WTC11 (cell line): ENCODE data around the gene TOM1L2. TPM values are rescaled to one million over a fixed set of nuclear protein-coding genes. Genes with fewer than 3 reads are reported as not detected.

Experiments used
- ATAC-seq: fragments of 200-7000 bp; cut with Tn5 transposase; 2 replicates; pipeline ENCODE4 v1.10.0; 2021; ENCODE audit warnings: mild to moderate bottlenecking, moderate library complexity
- CTCF ChIA-PET: fragments of 300-600 bp; sonication (Branson Sonifier 250); formaldehyde crosslinking; loops from one replicate; lab custom pipeline; 2021; ENCODE audit warnings: antibody characterized with exemption; lab: Charles Lee
- POLR2A ChIA-PET: fragments of 350-600 bp; sonication (Branson Sonifier 250); formaldehyde crosslinking; loops from one replicate; lab custom pipeline; 2021; ENCODE audit warnings: antibody characterized with exemption; lab: Charles Lee
- DNase-seq: peaks from one replicate; pipeline ENCODE4 v3.0.0; 2021; ENCODE audit warnings: low spot score
- H3K27ac Mint-ChIP-seq: 2 replicates; pipeline ENCODE4 v1.8.0; 2021; ENCODE audit warnings: mixed read lengths
- H3K27me3 Mint-ChIP-seq: 2 replicates; pipeline ENCODE4 v1.8.0; 2021; ENCODE audit warnings: low read depth, mild to moderate bottlenecking, moderate library complexity, mixed read lengths
- H3K36me3 Mint-ChIP-seq: 2 replicates; pipeline ENCODE4 v1.8.0; 2021; ENCODE audit warnings: mixed read lengths
- H3K4me1 Mint-ChIP-seq: 2 replicates; pipeline ENCODE4 v1.8.0; 2022; ENCODE audit warnings: mixed read lengths
- H3K4me3 Mint-ChIP-seq: 2 replicates; pipeline ENCODE4 v1.8.0; 2021; ENCODE audit warnings: mild to moderate bottlenecking, moderate library complexity, mixed read lengths
- H3K9me3 Mint-ChIP-seq: 2 replicates; pipeline ENCODE4 v1.8.0; 2021; ENCODE audit warnings: mixed read lengths
- FOXK1 ChIP-seq: sonication (generic); formaldehyde crosslinking; IDR thresholded peaks from 2 replicates; pipeline ENCODE4 v1.8.0; 2022; ENCODE audit warnings: mild to moderate bottlenecking, moderate library complexity, missing genetic modification reagents
- GABPB1 ChIP-seq: sonication (generic); formaldehyde crosslinking; IDR thresholded peaks from 2 replicates; pipeline ENCODE4 v1.8.1; 2023; ENCODE audit warnings: mild to moderate bottlenecking, missing genetic modification reagents
- JAZF1 ChIP-seq: fragments of 250-450 bp; sonication (Bioruptor Pico); IDR thresholded peaks from 2 replicates; pipeline ENCODE4 v1.9.0; 2021; ENCODE audit warnings: moderate library complexity, mild to moderate bottlenecking, inconsistent platforms
- SMAD3 ChIP-seq: sonication (generic); formaldehyde crosslinking; IDR thresholded peaks from 2 replicates; pipeline ENCODE4 v1.8.0; 2022; ENCODE audit warnings: missing genetic modification reagents, mild to moderate bottlenecking, borderline replicate concordance
- SMAD4 ChIP-seq: sonication (generic); formaldehyde crosslinking; IDR thresholded peaks from 2 replicates; pipeline ENCODE4 v1.8.0; 2022; ENCODE audit warnings: mild to moderate bottlenecking, missing genetic modification reagents
- TCF7 ChIP-seq: sonication (generic); formaldehyde crosslinking; IDR thresholded peaks from 2 replicates; pipeline ENCODE4 v1.8.0; 2022; ENCODE audit warnings: mild to moderate bottlenecking, low read depth, missing genetic modification reagents, moderate library complexity
- TP53 ChIP-seq: sonication (generic); formaldehyde crosslinking; IDR thresholded peaks from 2 replicates; pipeline ENCODE4 v1.8.1; 2023; ENCODE audit warnings: mild to moderate bottlenecking, missing genetic modification reagents
- ZNF232 ChIP-seq: sonication (generic); formaldehyde crosslinking; IDR thresholded peaks from 2 replicates; pipeline ENCODE4 v1.8.0; 2022; ENCODE audit warnings: mild to moderate bottlenecking, missing genetic modification reagents
- ZNF416 ChIP-seq: fragments of 250-450 bp; sonication (Bioruptor Pico); IDR thresholded peaks from 2 replicates; pipeline ENCODE4 v1.9.0; 2021; ENCODE audit warnings: mild to moderate bottlenecking, inconsistent platforms
- ZNF423 ChIP-seq: fragments of 250-450 bp; sonication (Bioruptor Pico); IDR thresholded peaks from 2 replicates; pipeline ENCODE4 v2.1.2; 2022; ENCODE audit warnings: mild to moderate bottlenecking, moderate library complexity
- total RNA-seq: library from RNA; stranded (reverse); gene quantifications from 3 replicates; pipeline ENCODE4 v1.2.3, GENCODE V29; 2021
- TF ChIP-seq, protein P1 (sequence below): sonication (generic); formaldehyde crosslinking; IDR thresholded peaks from 2 replicates; pipeline ENCODE4 v1.8.0; 2023; ENCODE audit warnings: missing genetic modification reagents
- TF ChIP-seq, protein P2 (sequence below): fragments of 250-450 bp; sonication (Bioruptor Pico); conservative IDR thresholded peaks from 2 replicates; pipeline ENCODE4 v1.9.0; 2021; ENCODE audit warnings: mild to moderate bottlenecking
- TF ChIP-seq, protein P3 (sequence below): sonication (generic); formaldehyde crosslinking; IDR thresholded peaks from 2 replicates; pipeline ENCODE4 v1.8.0; 2022; ENCODE audit warnings: mild to moderate bottlenecking, missing genetic modification reagents
- TF ChIP-seq, protein P4 (sequence below): sonication (generic); formaldehyde crosslinking; IDR thresholded peaks from 2 replicates; pipeline ENCODE4 v1.8.1; 2022; ENCODE audit warnings: mild to moderate bottlenecking, moderate library complexity, missing genetic modification reagents
- TF ChIP-seq, protein P5 (sequence below): sonication (generic); formaldehyde crosslinking; IDR thresholded peaks from 2 replicates; pipeline ENCODE4 v1.8.0; 2023; ENCODE audit warnings: missing genetic modification reagents, mild to moderate bottlenecking, borderline replicate concordance

TOM1L2 gene
- total RNA-seq, 1 experiment from 2014 or later, result 6.4 TPM

DNA sequence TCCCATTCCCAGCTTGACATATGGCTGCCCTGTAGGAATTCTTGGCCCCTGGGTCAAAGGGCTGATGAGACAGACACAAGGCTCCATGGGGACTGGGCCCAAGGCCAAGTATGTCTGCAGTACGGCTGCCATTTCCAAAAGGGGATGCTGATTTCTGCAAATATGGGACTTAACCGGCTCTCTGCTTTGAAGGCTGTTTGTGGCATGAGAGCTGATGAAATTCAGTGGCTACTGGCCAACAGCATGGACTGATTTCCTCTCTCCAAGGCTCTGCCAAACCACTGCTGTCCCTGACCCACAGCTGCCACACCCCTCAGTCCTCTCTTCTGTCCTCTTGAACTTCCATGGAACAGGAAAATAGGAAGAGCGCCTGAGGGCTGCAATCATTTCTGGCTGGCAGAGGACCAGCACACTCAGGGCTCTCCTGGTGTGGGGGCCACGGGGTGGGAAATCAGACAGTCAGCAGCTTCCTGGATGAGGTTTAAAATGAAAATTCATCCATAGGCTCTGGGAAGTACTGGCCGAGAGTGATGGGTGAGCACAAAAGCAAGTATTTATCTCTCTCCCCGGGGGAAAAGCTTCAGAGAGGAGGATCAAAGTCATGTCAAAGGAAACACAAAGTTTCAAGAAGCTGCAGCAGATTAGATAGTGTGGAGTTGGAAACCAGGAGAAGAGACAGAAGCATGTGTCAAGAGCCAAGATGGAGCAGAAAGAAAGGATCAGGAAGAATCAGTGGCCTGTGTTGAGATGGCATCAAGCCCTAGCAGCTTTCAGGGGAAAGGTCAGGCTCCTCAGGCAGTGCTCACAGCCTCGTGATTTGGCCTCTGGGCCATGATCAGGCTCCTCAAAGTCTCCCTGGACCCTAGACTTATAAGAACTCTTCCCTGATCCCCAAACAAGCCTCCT lies 71.3 kb downstream of the TOM1L2 start:
- ATAC-seq, result no peak
- no peaks in the 10 kb centered on the region for H3K9me3 Mint-ChIP-seq
- TF ChIP-seq, protein P1, sequence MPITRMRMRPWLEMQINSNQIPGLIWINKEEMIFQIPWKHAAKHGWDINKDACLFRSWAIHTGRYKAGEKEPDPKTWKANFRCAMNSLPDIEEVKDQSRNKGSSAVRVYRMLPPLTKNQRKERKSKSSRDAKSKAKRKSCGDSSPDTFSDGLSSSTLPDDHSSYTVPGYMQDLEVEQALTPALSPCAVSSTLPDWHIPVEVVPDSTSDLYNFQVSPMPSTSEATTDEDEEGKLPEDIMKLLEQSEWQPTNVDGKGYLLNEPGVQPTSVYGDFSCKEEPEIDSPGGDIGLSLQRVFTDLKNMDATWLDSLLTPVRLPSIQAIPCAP, result no peak
- TF ChIP-seq, protein P2, sequence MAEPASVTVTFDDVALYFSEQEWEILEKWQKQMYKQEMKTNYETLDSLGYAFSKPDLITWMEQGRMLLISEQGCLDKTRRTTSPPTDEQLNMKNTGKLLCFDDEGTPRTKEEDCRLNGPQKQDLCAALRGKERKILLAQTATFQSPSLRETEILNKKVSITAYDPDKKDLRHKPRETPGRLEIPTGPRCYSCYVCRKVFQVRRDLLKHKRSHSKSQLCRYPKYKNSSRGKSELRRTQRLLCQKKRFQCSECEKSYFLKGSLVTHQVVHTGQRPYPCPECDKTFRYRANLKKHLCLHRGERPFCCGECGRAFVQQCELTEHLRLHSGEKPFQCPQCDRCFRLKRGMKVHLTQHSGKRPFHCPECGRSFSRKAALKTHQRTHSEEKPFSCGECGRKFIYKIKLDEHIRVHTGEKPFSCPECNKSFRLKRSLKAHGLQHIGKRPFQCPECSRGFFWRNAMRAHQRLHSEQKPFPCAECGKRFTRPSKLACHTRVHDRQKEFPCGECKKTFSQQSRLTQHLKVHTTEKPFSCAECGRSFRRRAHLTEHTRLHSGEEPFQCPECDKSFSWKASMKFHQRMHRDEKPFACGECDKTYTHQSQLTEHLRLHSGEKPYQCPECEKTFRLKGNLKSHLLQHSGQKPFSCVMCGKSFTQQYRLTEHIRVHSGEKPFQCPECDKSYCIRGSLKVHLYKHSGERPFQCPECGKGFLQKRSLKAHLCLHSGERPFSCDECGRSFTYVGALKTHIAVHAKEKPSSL (CRISPR knock-in tag), result no peak
- TF ChIP-seq ZNF416 (CRISPR knock-in tag) (no peak), ZNF232 (CRISPR knock-in tag) (no peak), GABPB1 (CRISPR knock-in tag) (peak; percentile 93)
- no peaks in the 10 kb centered on the region for H3K27me3 Mint-ChIP-seq
- H3K36me3 Mint-ChIP-seq, result no peaks in the 10 kb centered on the region
- no peak for DNase-seq
- CTCF ChIA-PET, result interaction anchor here (0.6 to 3.7 kb wide), 7 partner anchors 9 to 1036 kb away, joined by 3 to 18 read pairs (median 3); no protein-coding TSS in a partner anchor
- H3K27ac Mint-ChIP-seq, result no peak overlapping the region
- H3K4me3 Mint-ChIP-seq, result no peak overlapping the region
- POLR2A ChIA-PET, result interaction anchor here (0.7 kb wide), 1 partner anchor 154 kb away, joined by 5 read pairs; no protein-coding TSS in a partner anchor
- H3K4me1 Mint-ChIP-seq, result peaks cover 8% of the 10 kb centered on the region

DNA sequence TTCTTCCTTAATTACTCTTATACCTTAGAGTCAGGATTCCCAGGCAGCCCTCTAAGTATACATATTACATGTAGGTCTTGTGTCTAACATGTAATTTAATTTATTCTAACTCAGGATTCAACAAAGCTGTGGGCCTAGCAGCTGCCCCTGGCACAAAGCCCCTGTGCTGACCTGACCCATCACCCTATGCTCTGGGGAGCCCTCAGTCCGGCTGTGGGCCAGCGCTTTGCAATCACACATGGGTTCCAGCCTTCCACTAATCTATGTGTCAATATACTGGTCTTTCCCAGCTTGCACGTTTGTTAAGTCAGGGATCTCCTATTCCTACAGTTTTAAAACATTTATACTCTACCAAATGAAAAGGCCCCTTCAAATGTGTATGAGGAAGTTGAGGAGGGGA lies 72.7 kb downstream of the TOM1L2 start:
- ChIA-PET POLR2A (no interaction called here), CTCF (interaction anchor here (1.3 to 3.7 kb wide), 3 partner anchors 9 to 20 kb away, joined by 7 to 18 read pairs (median 12); no protein-coding TSS in a partner anchor)
- H3K36me3 Mint-ChIP-seq, result no peaks in the 10 kb centered on the region
- H3K4me3 Mint-ChIP-seq, result no peak overlapping the region
- peaks cover 8% of the 10 kb centered on the region for H3K4me1 Mint-ChIP-seq
- H3K27me3 Mint-ChIP-seq, result no peaks in the 10 kb centered on the region
- DNase-seq, result no peak
- TF ChIP-seq SMAD3 (CRISPR knock-in tag) (no peak), JAZF1 (no peak), TCF7 (CRISPR knock-in tag) (no peak), TP53 (CRISPR knock-in tag) (no peak)
- no peaks in the 10 kb centered on the region for H3K9me3 Mint-ChIP-seq
- no peak overlapping the region for H3K27ac Mint-ChIP-seq
- no peak for ATAC-seq

DNA sequence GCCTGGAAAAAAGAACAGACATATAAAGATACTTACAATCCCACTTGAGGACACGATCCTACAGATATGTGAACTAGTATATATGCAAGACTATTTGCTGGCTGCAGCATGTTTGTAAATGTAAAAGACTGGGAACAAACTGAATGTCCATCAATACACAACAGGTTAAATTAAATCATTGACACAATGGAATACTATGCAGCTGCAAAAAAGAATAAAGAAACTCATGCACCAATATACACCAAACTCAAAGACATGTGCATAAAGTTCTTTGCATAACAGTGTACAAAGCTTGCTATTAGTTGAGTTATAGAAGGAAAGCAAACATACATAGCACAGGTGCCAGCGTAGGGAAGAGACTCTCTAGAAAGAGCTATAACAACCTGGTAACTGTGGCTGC lies 73.5 kb downstream of the TOM1L2 start:
- DNase-seq (no peak), ATAC-seq (no peak)
- H3K36me3 Mint-ChIP-seq, result no peaks in the 10 kb centered on the region
- H3K9me3 Mint-ChIP-seq, result no peaks in the 10 kb centered on the region
- POLR2A ChIA-PET, result no interaction called here
- H3K27me3 Mint-ChIP-seq, result no peaks in the 10 kb centered on the region
- peaks cover 11% of the 10 kb centered on the region for H3K4me1 Mint-ChIP-seq
- no peak overlapping the region for H3K27ac Mint-ChIP-seq
- TF ChIP-seq, protein P3, sequence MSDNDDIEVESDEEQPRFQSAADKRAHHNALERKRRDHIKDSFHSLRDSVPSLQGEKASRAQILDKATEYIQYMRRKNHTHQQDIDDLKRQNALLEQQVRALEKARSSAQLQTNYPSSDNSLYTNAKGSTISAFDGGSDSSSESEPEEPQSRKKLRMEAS (CRISPR knock-in tag), result no peak
- TF ChIP-seq SMAD4 (CRISPR knock-in tag) (no peak), ZNF423 (CRISPR knock-in tag) (no peak), FOXK1 (CRISPR knock-in tag) (no peak), TP53 (CRISPR knock-in tag) (no peak)
- TF ChIP-seq, protein P4, sequence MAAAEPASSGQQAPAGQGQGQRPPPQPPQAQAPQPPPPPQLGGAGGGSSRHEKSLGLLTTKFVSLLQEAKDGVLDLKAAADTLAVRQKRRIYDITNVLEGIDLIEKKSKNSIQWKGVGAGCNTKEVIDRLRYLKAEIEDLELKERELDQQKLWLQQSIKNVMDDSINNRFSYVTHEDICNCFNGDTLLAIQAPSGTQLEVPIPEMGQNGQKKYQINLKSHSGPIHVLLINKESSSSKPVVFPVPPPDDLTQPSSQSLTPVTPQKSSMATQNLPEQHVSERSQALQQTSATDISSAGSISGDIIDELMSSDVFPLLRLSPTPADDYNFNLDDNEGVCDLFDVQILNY (CRISPR knock-in tag), result no peak
- TF ChIP-seq, protein P5, sequence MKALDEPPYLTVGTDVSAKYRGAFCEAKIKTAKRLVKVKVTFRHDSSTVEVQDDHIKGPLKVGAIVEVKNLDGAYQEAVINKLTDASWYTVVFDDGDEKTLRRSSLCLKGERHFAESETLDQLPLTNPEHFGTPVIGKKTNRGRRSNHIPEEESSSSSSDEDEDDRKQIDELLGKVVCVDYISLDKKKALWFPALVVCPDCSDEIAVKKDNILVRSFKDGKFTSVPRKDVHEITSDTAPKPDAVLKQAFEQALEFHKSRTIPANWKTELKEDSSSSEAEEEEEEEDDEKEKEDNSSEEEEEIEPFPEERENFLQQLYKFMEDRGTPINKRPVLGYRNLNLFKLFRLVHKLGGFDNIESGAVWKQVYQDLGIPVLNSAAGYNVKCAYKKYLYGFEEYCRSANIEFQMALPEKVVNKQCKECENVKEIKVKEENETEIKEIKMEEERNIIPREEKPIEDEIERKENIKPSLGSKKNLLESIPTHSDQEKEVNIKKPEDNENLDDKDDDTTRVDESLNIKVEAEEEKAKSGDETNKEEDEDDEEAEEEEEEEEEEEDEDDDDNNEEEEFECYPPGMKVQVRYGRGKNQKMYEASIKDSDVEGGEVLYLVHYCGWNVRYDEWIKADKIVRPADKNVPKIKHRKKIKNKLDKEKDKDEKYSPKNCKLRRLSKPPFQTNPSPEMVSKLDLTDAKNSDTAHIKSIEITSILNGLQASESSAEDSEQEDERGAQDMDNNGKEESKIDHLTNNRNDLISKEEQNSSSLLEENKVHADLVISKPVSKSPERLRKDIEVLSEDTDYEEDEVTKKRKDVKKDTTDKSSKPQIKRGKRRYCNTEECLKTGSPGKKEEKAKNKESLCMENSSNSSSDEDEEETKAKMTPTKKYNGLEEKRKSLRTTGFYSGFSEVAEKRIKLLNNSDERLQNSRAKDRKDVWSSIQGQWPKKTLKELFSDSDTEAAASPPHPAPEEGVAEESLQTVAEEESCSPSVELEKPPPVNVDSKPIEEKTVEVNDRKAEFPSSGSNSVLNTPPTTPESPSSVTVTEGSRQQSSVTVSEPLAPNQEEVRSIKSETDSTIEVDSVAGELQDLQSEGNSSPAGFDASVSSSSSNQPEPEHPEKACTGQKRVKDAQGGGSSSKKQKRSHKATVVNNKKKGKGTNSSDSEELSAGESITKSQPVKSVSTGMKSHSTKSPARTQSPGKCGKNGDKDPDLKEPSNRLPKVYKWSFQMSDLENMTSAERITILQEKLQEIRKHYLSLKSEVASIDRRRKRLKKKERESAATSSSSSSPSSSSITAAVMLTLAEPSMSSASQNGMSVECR (CRISPR knock-in tag), result no peak
- CTCF ChIA-PET, result interaction anchor here (1.3 to 3.3 kb wide), 3 partner anchors 10 to 20 kb away, joined by 7 to 12 read pairs (median 8); no protein-coding TSS in a partner anchor
- no peak overlapping the region for H3K4me3 Mint-ChIP-seq
